Activated CD4-positive, alpha-beta T cell treated with anti-CD3 and anti-CD28 coated beads for 36 hours (primary cell): ENCODE measurements around the gene SDK2. TPM values are rescaled to one million over a fixed set of nuclear protein-coding genes. Genes with fewer than 3 reads are reported as not detected.

Source experiments
- ATAC-seq: fragments of 200-7000 bp; cut with Tn5 transposase; one replicate; pipeline ENCODE4 v1.10.0; 2021; ENCODE audit warnings: mild to moderate bottlenecking, moderate library complexity
- CTCF ChIA-PET: fragments of 350-600 bp; sonication (Branson Sonifier 250); formaldehyde crosslinking; loops from one replicate; lab custom pipeline; 2021; ENCODE audit warnings: antibody characterized with exemption; lab: Charles Lee
- POLR2A ChIA-PET: fragments of 350-600 bp; sonication (Branson Sonifier 250); formaldehyde crosslinking; loops from one replicate; lab custom pipeline; 2021; ENCODE audit warnings: antibody characterized with exemption, inconsistent platforms; lab: Charles Lee
- DNase-seq: peaks from one replicate; pipeline ENCODE4 v3.0.0-alpha.2; 2020
- H3K27ac Mint-ChIP-seq: one replicate; pipeline ENCODE4 v1.8.0; 2021; ENCODE audit warnings: mixed read lengths
- H3K27me3 Mint-ChIP-seq: one replicate; pipeline ENCODE4 v1.8.0; 2021; ENCODE audit warnings: mixed read lengths
- H3K36me3 Mint-ChIP-seq: one replicate; pipeline ENCODE4 v1.8.0; 2021; ENCODE audit warnings: low read depth, mixed read lengths
- H3K4me1 Mint-ChIP-seq: one replicate; pipeline ENCODE4 v1.8.0; 2021; ENCODE audit warnings: mixed read lengths
- H3K4me3 Mint-ChIP-seq: one replicate; pipeline ENCODE4 v1.8.0; 2021; ENCODE audit warnings: mild to moderate bottlenecking, moderate library complexity, mixed read lengths
- H3K9me3 Mint-ChIP-seq: one replicate; pipeline ENCODE4 v1.8.0; 2021; ENCODE audit warnings: low read depth, mixed read lengths
- intact Hi-C, 2 experiments: fragments of 100-400 bp; cut with DNase I in 1 of 2; cut with micrococcal nuclease in 1 of 2; formaldehyde crosslinking; loops; one replicate each; pipeline versions ENCODE4 v1.14.2 to v1.15.1; 2022 to 2024; cut with DNase I, micrococcal nuclease
- total RNA-seq, 2 experiments: library from RNA; stranded (reverse); gene quantifications; one replicate each; pipeline ENCODE4 v1.2.3, GENCODE V29; 2021

SDK2 gene
- total RNA-seq, 2 experiments from 2014 or later = 0.23 to 0.27 TPM

DNA sequence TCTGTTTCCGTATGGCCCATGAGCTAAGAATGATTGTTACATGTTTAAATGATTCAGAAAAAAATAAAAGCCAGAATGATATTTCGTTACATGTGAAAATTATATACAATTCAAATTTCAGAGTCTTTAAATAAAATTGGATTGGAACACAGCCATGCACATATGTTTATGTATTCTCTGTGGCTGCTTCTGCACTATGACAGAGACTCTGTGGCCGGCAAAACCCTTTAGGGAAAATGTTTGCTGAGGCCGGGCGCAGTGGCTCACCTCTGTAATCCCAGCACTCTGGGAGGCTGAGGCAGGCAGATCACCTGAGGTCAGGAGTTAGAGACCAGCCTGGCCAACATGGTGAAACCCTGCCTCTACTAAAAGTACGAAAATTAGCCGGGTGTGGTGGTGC, 316.6 kb downstream of the SDK2 start:
- ChIA-PET POLR2A (no interaction called here), CTCF (interaction anchor here (0.7 kb wide), 1 partner anchor 140 kb away, joined by 3 read pairs; no protein-coding TSS in a partner anchor)
- Mint-ChIP-seq H3K9me3 (no peaks in the 10 kb centered on the region), H3K27ac (no peak overlapping the region), H3K27me3 (peaks cover 6% of the 10 kb centered on the region), H3K4me1 (no peaks in the 10 kb centered on the region), H3K36me3 (no peaks in the 10 kb centered on the region), H3K4me3 (no peak overlapping the region)
- intact Hi-C loops = no loop called here
- DNase-seq (no peak), ATAC-seq (no peak)

DNA sequence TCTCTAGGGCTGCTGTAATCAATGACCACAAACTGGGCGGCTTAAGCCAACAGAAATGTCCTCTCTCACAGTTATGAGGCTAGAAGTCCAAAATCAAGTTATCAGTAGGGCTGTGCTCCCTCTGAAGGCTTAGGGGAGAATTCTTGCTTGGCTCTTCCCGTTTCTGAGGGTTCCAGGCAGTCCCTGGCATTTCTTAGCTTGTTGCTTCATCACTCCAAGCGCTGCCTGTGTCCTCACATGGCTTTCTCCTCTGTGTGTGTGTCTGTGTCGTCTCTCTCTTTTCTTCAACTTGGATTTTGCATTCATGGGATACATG, 318.8 kb downstream of the SDK2 start:
- no peak overlapping the region for H3K27ac Mint-ChIP-seq
- ChIA-PET CTCF (no interaction called here), POLR2A (no interaction called here)
- peaks cover 6% of the 10 kb centered on the region for H3K27me3 Mint-ChIP-seq
- DNase-seq (no peak), ATAC-seq (no peak)
- intact Hi-C loops = no loop called here
- no peaks in the 10 kb centered on the region for H3K36me3 Mint-ChIP-seq
- no peak overlapping the region for H3K4me3 Mint-ChIP-seq
- H3K9me3 Mint-ChIP-seq = no peaks in the 10 kb centered on the region
- H3K4me1 Mint-ChIP-seq = no peaks in the 10 kb centered on the region

DNA sequence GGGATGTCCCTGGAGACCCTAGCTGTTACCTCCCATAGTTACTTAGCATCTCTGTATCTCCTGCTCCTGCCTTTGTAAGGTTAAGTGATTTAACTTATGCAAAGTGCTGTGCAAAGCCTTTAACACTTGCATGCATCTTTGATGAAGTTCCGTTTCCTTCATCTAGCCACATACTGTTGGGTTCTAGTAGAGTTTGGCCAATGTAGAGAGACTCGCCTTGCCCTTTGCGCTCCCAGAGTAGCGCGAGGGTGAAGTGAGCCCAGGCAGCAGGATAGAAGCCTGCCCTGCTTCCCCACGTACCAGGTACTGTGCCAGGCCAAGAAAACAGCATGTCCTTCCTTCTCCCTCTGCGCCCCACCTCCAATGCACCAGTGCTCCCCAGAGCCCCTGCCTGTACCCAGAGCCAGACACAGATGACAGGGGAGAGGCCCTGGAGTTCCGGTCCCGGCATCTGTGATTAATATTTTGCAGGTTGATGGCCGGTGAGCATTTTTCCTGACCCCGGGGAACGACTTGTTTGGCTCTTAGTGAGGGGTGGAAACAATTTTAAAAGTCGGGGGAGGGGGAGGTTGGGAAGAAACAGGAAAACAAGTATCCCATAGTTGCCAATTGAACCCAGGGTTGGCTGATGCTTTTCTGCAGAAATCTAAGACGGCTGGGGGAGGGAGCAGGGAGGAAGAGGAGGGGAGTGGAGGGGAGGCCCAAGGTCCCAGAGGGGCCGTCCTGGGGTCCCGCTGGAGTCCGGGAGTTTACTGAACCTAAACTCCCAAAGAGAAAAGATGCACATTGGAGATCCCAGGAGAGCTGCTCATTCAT, 319.3 kb downstream of the SDK2 start:
- CTCF ChIA-PET = no interaction called here
- POLR2A ChIA-PET = no interaction called here

DNA sequence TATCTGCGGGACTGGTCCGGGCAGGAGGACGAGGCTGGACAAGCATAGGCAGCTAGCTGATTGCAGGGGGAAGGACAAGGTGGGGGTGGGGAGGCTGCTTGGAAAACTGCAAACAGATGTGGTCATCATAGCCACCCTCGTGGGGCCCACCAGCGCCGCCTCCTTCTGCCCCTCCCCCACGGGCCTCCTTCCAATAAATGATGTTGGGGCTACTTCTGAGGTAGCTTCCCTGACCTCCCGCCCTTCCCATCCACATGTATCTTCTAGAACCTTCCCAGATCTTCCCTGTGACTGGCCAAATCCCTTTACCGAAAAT, 320.1 kb downstream of the SDK2 start:
- POLR2A ChIA-PET = no interaction called here
- H3K9me3 Mint-ChIP-seq = no peaks in the 10 kb centered on the region
- no peak overlapping the region for H3K4me3 Mint-ChIP-seq
- no peaks in the 10 kb centered on the region for H3K4me1 Mint-ChIP-seq
- no peak for DNase-seq
- peaks cover 6% of the 10 kb centered on the region for H3K27me3 Mint-ChIP-seq
- CTCF ChIA-PET = no interaction called here
- intact Hi-C loops = no loop called here
- H3K36me3 Mint-ChIP-seq = no peaks in the 10 kb centered on the region
- no peak for ATAC-seq
- H3K27ac Mint-ChIP-seq = no peak overlapping the region

More for the DNA sequence above, 319.3 kb downstream of the SDK2 start:
- DNase-seq (no peak), ATAC-seq (no peak)
- intact Hi-C loops = no loop called here
- no peaks in the 10 kb centered on the region for H3K36me3 Mint-ChIP-seq
- no peaks in the 10 kb centered on the region for H3K9me3 Mint-ChIP-seq
- no peaks in the 10 kb centered on the region for H3K4me1 Mint-ChIP-seq
- H3K27ac Mint-ChIP-seq = no peak overlapping the region
- peaks cover 6% of the 10 kb centered on the region for H3K27me3 Mint-ChIP-seq
- no peak overlapping the region for H3K4me3 Mint-ChIP-seq

DNA sequence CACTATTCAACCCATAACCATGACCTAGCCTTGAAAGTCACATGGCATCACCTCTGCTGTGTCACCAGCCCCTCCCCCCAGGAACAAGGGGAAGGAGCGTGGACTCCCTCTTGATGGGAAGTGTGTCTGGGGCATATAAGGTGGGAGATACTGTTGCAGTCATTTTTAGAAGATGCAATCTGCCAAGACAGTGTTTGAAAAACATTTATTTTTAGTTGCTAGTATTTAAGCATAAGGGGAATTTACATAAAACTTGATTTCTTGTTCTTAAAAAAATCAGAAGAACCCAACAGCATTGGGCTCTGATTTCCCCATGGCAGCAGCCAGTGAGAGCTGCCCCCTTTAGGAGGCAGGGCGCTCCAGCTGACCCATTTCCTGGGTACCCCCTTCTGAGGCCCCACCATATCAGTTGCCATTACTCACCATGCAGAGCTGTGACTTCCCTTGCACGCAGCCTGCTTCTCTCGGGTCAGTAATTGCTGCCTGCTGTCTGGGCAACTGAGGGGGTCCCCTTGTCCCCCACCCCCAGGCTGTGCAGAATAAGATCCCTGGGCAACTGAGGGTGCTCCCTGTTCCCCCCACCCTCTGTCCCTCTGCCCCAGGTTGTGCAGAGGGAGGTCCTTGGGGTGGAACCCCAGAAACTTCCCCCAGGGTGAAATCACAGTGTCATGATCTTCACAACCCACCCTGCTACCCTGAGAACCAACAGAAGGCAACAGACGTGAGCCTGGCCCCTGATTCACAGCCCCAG, 320.7 kb downstream of the SDK2 start:
- no peak for ATAC-seq
- POLR2A ChIA-PET = no interaction called here
- no peak overlapping the region for H3K4me3 Mint-ChIP-seq
- intact Hi-C loops = no loop called here
- no peak overlapping the region for H3K27ac Mint-ChIP-seq
- H3K36me3 Mint-ChIP-seq = no peaks in the 10 kb centered on the region
- no peak for DNase-seq
- no peaks in the 10 kb centered on the region for H3K4me1 Mint-ChIP-seq
- CTCF ChIA-PET = interaction anchor here (0.6 kb wide), 1 partner anchor 9 kb away, joined by 3 read pairs; no protein-coding TSS in a partner anchor
- peaks cover 6% of the 10 kb centered on the region for H3K27me3 Mint-ChIP-seq
- no peaks in the 10 kb centered on the region for H3K9me3 Mint-ChIP-seq

DNA sequence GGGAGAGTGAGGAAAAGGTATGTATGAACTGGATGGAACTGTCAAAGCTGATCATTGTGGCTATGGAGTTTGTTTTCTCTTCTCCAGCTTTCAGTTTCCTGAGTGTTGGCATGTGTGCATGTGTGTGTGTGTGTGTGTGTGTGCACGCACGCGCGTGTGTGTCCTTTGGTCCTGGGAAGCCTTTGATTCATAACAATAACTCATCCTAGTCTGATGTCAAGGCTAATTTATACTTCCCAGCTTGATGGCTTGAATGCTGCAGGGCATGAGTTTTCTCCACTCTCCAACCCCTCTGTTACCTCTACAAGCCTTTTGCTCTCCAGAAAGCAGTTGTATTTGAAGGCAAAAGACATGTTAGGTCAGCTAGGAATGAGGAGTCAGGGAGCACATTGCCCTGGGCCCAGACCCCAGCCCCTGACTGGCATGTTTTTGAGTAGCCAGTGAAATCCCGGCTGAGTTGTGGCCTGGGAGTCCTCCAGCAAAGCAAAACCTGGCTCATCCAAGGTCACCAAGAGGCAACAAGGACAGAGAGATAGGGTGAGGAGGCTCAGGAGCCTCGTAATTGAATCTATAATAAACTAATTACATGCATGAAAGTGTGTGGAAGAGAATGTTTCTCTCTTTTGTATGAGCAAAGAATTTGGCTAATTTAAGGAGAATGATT, 323.5 kb downstream of the SDK2 start:
- no peak for ATAC-seq
- CTCF ChIA-PET = interaction anchor here (0.7 kb wide), 1 partner anchor 1617 kb away, joined by 5 read pairs; no protein-coding TSS in a partner anchor
- no peaks in the 10 kb centered on the region for H3K9me3 Mint-ChIP-seq

DNA sequence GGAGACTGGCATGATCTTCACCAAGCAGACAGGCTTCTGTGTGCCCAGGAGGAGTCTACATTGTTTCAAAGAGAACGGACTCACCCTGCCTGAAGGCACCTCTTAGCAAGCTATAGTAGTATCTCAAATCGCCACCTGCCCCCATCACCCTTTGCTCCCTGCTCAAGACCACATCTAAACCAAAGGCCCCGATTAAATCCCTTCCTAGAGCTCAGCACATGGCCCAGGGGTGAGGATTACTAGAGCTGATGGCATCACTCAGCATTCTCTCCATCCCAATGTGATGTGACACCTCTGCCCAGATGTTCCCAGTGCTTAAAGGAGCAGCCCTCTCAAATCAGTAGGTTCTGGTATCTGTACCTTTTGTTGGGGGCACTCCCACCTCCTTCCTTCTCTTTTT, 324.5 kb downstream of the SDK2 start:
- H3K4me1 Mint-ChIP-seq = no peaks in the 10 kb centered on the region
- ChIA-PET POLR2A (interaction anchor here (0.5 kb wide), 1 partner anchor 454 kb away, joined by 7 read pairs; no protein-coding TSS in a partner anchor), CTCF (interaction anchor here (0.7 kb wide), 1 partner anchor 1618 kb away, joined by 5 read pairs; no protein-coding TSS in a partner anchor)
- intact Hi-C loops = no loop called here
- ATAC-seq (no peak), DNase-seq (no peak)
- H3K27ac Mint-ChIP-seq = no peak overlapping the region
- H3K4me3 Mint-ChIP-seq = no peak overlapping the region
- no peaks in the 10 kb centered on the region for H3K36me3 Mint-ChIP-seq
- H3K27me3 Mint-ChIP-seq = peaks cover 2% of the 10 kb centered on the region
- no peaks in the 10 kb centered on the region for H3K9me3 Mint-ChIP-seq

More for the DNA sequence above, 323.5 kb downstream of the SDK2 start:
- H3K4me1 Mint-ChIP-seq = no peaks in the 10 kb centered on the region
- H3K4me3 Mint-ChIP-seq = no peak overlapping the region
- no peak for DNase-seq
- intact Hi-C loops = no loop called here
- no peaks in the 10 kb centered on the region for H3K36me3 Mint-ChIP-seq
- no peak overlapping the region for H3K27ac Mint-ChIP-seq
- H3K27me3 Mint-ChIP-seq = peaks cover 6% of the 10 kb centered on the region
- POLR2A ChIA-PET = no interaction called here

DNA sequence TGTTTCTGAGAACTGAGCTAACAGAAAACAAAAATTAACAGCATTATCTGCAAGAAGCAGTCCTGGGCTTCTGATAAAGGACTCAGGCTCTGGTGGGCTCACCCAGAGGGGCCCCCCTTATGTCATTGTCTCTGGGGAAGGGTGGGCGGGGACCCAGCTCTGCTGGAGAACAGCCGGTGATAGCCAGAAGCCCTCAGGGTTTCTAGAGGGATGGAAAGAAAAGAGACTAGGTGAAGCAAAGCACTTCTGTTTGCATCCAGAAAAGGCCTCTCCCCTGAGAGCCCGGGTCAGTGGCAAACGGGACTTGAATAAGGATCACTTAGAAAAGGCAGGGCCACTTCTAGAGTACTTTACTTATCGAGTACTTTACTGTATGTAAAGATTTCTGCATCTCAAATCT, 325.4 kb downstream of the SDK2 start:
- Mint-ChIP-seq H3K27ac (no peak overlapping the region), H3K9me3 (no peaks in the 10 kb centered on the region), H3K27me3 (no peaks in the 10 kb centered on the region), H3K36me3 (no peaks in the 10 kb centered on the region), H3K4me3 (no peak overlapping the region), H3K4me1 (no peaks in the 10 kb centered on the region)
- intact Hi-C loops = no loop called here
- CTCF ChIA-PET = interaction anchor here (1.4 kb wide), 1 partner anchor 127 kb away, joined by 6 read pairs; no protein-coding TSS in a partner anchor
- no peak for DNase-seq
- ATAC-seq = no peak
- POLR2A ChIA-PET = no interaction called here

DNA sequence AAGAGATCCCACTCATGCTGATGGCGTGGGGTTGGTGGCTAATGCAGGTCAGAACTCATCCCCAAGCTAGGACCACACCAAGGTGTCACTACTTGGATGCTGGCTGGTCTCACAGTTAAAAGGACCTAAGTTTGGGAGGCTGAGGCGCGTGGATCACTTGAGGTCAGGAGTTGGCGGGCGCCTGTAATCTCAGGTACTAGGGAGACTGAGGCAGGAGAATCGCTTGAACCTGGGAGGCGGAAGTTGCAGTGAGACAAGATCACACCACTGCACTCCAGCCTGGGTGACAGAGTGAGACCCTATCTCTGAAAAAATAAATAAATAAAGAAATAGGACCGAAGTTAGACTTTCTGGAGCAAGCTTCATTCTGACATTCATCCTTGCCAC, 325.8 kb downstream of the SDK2 start:
- no peaks in the 10 kb centered on the region for H3K9me3 Mint-ChIP-seq
- no peak for ATAC-seq
- ChIA-PET CTCF (interaction anchor here (1.1 to 1.4 kb wide), 2 partner anchors 127 to 591 kb away, joined by 3 to 6 read pairs; no protein-coding TSS in a partner anchor), POLR2A (no interaction called here)
- no peaks in the 10 kb centered on the region for H3K27me3 Mint-ChIP-seq
- no peak overlapping the region for H3K27ac Mint-ChIP-seq
- DNase-seq = no peak
- H3K36me3 Mint-ChIP-seq = no peaks in the 10 kb centered on the region
- H3K4me1 Mint-ChIP-seq = no peaks in the 10 kb centered on the region
- intact Hi-C loops = no loop called here
- H3K4me3 Mint-ChIP-seq = no peak overlapping the region

DNA sequence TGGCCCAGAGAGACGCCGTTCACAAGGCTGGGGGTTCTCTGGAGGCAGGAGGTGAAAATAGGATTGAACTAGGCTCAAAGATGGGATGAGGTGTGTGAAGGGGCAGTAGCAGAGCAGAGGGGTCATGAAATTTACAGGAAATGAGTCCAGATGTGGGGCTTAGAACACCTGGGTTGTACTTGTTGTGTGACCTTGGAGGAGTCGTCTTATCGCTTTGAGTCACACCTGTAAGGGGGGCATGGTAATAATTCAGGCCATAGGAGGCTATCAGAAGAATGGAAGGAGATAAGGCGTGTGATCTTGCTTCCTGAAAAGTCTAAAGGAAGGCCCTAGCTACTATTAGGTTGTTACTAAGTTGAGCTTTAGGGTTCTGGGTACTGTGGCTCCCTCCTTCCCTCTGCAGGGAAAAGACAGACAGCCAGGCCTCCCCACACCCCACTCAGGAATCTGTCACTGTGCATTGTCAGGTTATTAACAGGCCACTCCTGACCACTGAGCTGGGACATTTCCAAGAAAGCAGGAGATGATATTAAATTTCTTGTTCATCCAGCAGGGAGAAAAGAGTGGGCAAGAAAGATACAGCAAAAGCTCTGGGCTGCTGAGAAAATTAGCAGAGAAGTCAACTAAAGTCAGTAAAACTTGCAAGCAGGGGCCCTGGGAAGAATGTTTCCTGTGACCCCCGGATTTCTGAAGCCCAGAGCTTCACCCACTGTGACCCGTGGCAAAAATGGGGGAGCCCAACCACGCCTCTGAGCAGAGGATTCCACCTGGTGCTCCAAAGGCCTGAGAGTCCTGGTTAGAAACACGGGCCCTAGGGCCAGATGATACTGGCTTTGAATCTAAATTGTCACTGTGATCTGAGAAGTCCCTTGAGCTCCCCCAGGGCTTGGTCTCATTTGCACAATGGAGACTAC, 326.5 kb downstream of the SDK2 start:
- Mint-ChIP-seq H3K27me3 (no peaks in the 10 kb centered on the region), H3K36me3 (no peaks in the 10 kb centered on the region), H3K4me3 (no peak overlapping the region), H3K4me1 (no peaks in the 10 kb centered on the region), H3K9me3 (no peaks in the 10 kb centered on the region), H3K27ac (no peak overlapping the region)
- ChIA-PET POLR2A (no interaction called here), CTCF (interaction anchor here (0.5 to 1.4 kb wide), 3 partner anchors 126 to 778 kb away, joined by 3 to 6 read pairs (median 3); no protein-coding TSS in a partner anchor)
- ATAC-seq = no peak
- no peak for DNase-seq
- intact Hi-C loops = no loop called here
